ENCODE data around the gene SLC6A17. TPM values are rescaled to one million over a fixed set of nuclear protein-coding genes. Genes with fewer than 3 reads are reported as not detected.

Gene SLC6A17
- total and polyA plus RNA-seq, 2 experiments from 2014 or later: 0.03 to 0.17 TPM

DNA sequence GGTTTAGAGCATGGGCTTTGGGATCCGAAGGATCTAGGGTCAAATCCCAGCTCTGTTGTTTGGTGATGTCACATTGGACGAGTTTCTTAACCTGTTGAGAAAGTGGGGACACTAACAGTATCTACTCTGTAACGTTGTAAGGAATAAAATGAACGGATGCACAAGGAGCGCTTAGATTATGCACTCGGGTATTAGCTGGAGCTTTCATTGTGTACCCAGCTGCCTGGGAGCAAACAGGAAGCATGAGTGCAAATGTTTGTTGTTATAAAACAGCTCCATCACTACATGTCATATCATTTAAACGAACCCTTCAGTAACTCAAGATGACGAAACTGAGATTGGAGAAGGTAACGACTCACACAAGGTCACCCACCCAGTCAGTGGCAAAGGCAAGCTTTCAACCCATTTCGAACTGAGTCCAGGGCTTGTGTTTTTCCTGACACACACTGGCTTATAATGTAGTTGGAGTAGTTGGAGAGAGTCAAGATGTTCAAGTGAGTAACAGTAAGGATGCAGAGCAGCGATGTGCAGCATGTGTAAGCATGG is 16.2 kb upstream of the SLC6A17 start:
- Mint-ChIP-seq H3K27me3 (ENCODE audit: insufficient read depth, low read depth, poor library complexity) (peaks cover 23% of the 10 kb centered on the region), H3K36me3 (ENCODE audit: low read depth) (no peaks in the 10 kb centered on the region), H3K4me3 (no peak overlapping the region), H3K4me1 (peaks cover 37% of the 10 kb centered on the region), H3K27ac (no peak overlapping the region), H3K9me3 (no peaks in the 10 kb centered on the region; the same call in 2 of the 3 replicates)
- no peaks in the 10 kb centered on the region for H3K9me2 ChIP-seq (ENCODE audit: insufficient read depth)
- no peaks in the 10 kb centered on the region for H3F3A ChIP-seq (replicated peaks; ENCODE audit: low read depth)
- DNase-seq (ENCODE audit: low spot score) (no peak), ATAC-seq (no peak)
- TF ChIP-seq ZNF331 (CRISPR knock-in tag; IDR thresholded peaks at IDR 0.05; ENCODE audit: low read depth): no peak
- no peak for TF ChIP-seq EZH2phosphoT487 (IDR thresholded peaks at IDR 0.05; ENCODE audit: unreplicated experiment)
- TF ChIP-seq, protein P1, sequence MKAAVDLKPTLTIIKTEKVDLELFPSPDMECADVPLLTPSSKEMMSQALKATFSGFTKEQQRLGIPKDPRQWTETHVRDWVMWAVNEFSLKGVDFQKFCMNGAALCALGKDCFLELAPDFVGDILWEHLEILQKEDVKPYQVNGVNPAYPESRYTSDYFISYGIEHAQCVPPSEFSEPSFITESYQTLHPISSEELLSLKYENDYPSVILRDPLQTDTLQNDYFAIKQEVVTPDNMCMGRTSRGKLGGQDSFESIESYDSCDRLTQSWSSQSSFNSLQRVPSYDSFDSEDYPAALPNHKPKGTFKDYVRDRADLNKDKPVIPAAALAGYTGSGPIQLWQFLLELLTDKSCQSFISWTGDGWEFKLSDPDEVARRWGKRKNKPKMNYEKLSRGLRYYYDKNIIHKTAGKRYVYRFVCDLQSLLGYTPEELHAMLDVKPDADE (IDR thresholded peaks at IDR 0.05): no peak
- TF ChIP-seq, protein P2, sequence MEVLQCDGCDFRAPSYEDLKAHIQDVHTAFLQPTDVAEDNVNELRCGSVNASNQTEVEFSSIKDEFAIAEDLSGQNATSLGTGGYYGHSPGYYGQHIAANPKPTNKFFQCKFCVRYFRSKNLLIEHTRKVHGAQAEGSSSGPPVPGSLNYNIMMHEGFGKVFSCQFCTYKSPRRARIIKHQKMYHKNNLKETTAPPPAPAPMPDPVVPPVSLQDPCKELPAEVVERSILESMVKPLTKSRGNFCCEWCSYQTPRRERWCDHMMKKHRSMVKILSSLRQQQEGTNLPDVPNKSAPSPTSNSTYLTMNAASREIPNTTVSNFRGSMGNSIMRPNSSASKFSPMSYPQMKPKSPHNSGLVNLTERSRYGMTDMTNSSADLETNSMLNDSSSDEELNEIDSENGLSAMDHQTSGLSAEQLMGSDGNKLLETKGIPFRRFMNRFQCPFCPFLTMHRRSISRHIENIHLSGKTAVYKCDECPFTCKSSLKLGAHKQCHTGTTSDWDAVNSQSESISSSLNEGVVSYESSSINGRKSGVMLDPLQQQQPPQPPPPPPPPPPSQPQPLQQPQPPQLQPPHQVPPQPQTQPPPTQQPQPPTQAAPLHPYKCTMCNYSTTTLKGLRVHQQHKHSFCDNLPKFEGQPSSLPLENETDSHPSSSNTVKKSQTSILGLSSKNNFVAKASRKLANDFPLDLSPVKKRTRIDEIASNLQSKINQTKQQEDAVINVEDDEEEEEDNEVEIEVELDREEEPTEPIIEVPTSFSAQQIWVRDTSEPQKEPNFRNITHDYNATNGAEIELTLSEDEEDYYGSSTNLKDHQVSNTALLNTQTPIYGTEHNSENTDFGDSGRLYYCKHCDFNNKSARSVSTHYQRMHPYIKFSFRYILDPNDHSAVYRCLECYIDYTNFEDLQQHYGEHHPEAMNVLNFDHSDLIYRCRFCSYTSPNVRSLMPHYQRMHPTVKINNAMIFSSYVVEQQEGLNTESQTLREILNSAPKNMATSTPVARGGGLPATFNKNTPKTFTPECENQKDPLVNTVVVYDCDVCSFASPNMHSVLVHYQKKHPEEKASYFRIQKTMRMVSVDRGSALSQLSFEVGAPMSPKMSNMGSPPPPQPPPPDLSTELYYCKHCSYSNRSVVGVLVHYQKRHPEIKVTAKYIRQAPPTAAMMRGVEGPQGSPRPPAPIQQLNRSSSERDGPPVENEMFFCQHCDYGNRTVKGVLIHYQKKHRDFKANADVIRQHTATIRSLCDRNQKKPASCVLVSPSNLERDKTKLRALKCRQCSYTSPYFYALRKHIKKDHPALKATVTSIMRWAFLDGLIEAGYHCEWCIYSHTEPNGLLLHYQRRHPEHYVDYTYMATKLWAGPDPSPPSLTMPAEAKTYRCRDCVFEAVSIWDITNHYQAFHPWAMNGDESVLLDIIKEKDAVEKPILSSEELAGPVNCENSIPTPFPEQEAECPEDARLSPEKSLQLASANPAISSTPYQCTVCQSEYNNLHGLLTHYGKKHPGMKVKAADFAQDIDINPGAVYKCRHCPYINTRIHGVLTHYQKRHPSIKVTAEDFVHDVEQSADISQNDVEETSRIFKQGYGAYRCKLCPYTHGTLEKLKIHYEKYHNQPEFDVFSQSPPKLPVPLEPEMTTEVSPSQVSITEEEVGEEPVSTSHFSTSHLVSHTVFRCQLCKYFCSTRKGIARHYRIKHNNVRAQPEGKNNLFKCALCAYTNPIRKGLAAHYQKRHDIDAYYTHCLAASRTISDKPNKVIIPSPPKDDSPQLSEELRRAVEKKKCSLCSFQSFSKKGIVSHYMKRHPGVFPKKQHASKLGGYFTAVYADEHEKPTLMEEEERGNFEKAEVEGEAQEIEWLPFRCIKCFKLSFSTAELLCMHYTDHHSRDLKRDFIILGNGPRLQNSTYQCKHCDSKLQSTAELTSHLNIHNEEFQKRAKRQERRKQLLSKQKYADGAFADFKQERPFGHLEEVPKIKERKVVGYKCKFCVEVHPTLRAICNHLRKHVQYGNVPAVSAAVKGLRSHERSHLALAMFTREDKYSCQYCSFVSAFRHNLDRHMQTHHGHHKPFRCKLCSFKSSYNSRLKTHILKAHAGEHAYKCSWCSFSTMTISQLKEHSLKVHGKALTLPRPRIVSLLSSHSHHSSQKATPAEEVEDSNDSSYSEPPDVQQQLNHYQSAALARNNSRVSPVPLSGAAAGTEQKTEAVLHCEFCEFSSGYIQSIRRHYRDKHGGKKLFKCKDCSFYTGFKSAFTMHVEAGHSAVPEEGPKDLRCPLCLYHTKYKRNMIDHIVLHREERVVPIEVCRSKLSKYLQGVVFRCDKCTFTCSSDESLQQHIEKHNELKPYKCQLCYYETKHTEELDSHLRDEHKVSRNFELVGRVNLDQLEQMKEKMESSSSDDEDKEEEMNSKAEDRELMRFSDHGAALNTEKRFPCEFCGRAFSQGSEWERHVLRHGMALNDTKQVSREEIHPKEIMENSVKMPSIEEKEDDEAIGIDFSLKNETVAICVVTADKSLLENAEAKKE (CRISPR knock-in tag; IDR thresholded peaks at IDR 0.05): no peak
- no peak for TF ChIP-seq POLR2AphosphoS5 (IDR thresholded peaks at IDR 0.05; ENCODE audit: low read depth)
- no peak for TF ChIP-seq JUNB (IDR thresholded peaks at IDR 0.05; ENCODE audit: unreplicated experiment)
- TF ChIP-seq, protein P3, sequence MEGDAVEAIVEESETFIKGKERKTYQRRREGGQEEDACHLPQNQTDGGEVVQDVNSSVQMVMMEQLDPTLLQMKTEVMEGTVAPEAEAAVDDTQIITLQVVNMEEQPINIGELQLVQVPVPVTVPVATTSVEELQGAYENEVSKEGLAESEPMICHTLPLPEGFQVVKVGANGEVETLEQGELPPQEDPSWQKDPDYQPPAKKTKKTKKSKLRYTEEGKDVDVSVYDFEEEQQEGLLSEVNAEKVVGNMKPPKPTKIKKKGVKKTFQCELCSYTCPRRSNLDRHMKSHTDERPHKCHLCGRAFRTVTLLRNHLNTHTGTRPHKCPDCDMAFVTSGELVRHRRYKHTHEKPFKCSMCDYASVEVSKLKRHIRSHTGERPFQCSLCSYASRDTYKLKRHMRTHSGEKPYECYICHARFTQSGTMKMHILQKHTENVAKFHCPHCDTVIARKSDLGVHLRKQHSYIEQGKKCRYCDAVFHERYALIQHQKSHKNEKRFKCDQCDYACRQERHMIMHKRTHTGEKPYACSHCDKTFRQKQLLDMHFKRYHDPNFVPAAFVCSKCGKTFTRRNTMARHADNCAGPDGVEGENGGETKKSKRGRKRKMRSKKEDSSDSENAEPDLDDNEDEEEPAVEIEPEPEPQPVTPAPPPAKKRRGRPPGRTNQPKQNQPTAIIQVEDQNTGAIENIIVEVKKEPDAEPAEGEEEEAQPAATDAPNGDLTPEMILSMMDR (conservative IDR thresholded peaks at IDR 0.05; ENCODE audit: low read depth in 2 of 2): no peak
- no peak for TF ChIP-seq CREB1 (CRISPR knock-in tag; IDR thresholded peaks at IDR 0.05; ENCODE audit: low read depth)
- TF ChIP-seq ZNF114 (CRISPR knock-in tag; IDR thresholded peaks at IDR 0.05): no peak
- no peak for TF ChIP-seq NANOG (IDR thresholded peaks at IDR 0.05; ENCODE audit: borderline replicate concordance)
- TF ChIP-seq EZH2 (IDR thresholded peaks at IDR 0.05; ENCODE audit: low read depth, unreplicated experiment): no peak
- TF ChIP-seq STAT1 (IDR thresholded peaks at IDR 0.05; ENCODE audit: unreplicated experiment): no peak
- H3K4me1 ChIP-seq (ENCODE audit: insufficient read depth): peaks cover 29% of the 10 kb centered on the region
- no peaks in the 10 kb centered on the region for H4K20me1 ChIP-seq (replicated peaks; ENCODE audit: insufficient read depth)
- no peak overlapping the region for H3K4me2 ChIP-seq
- H3K27me3 ChIP-seq (ENCODE audit: insufficient read depth): peaks cover 22% of the 10 kb centered on the region
- H3K4me3 ChIP-seq: no peak overlapping the region
- no peak overlapping the region for H3K27ac ChIP-seq (ENCODE audit: low read depth)
- no peak overlapping the region for H2AFZ ChIP-seq
- no peaks in the 10 kb centered on the region for H3K79me2 ChIP-seq (replicated peaks; ENCODE audit: insufficient read depth)
- no peaks in the 10 kb centered on the region for H3K36me3 ChIP-seq (ENCODE audit: insufficient read depth)

Data from GM23338 (cell line).